ENCODE measurements around the gene NYNRIN. TPM values are rescaled to one million over a fixed set of nuclear protein-coding genes. Genes with fewer than 3 reads are reported as not detected.

NYNRIN gene
- total and polyA plus RNA-seq, 2 donors (not counting 3 experiments of a cell fraction or from before 2014, with no cell fraction given), result 37.2 to 42.8 TPM

DNA sequence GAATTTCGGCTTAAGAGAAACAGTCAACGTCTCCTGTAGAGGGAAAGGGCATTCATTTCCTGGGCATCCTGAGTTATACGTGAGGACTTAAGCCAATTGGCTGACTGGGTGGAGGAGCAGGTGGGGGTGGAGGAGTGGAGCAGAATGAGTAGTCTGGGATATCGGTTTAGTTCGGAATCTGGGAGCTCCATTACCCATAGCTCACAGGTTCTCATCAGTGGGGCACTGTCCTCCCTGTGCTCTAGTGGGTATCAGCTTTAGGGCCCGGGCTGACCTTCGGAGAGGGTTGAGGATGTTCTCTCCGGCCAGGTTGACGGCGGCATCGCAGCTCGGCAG lies 43.1 kb downstream of the NYNRIN start:
- H3K4me3 ChIP-seq (replicated peaks in 1 of 3; ENCODE audit: insufficient read depth in 1 of 3, low read depth in 1 of 3, low read length in 3 of 3), result peak overlapping the region; percentile 40 to 88 (median 74)
- H3K9me3 ChIP-seq (replicated peaks; ENCODE audit: control insufficient read depth, insufficient read depth, low read length), result no peaks in the 10 kb centered on the region
- H3K9ac ChIP-seq (replicated peaks; ENCODE audit: extremely low read depth, insufficient read depth, low read length), result peak overlapping the region; percentile 97
- H3K27me3 ChIP-seq (ENCODE audit: control insufficient read depth in 2 of 2, insufficient read depth in 2 of 2, low read length in 2 of 2), result no peaks in the 10 kb centered on the region
- no peak for DNase-seq (ENCODE audit: low read depth, low spot score)
- ChIA-PET CTCF (interaction anchor here (1.1 to 2.2 kb wide), 6 partner anchors 10 to 145 kb away, joined by 3 to 31 read pairs (median 8); no protein-coding TSS in a partner anchor), POLR2A (interaction anchor here (0.5 to 1.5 kb wide), 4 partner anchors 10 to 354 kb away, joined by 3 to 5 read pairs (median 4); partner anchors contain the start of genes CBLN3 and KHNYN)
- H3K27ac ChIP-seq (ENCODE audit: insufficient read depth, low read depth, low read length), result peak overlapping the region; percentile 98
- H3K9me1 ChIP-seq (replicated peaks; ENCODE audit: control insufficient read depth, extremely low read depth, insufficient read depth, low read length), result no peaks in the 10 kb centered on the region
- intact Hi-C loops (cut with micrococcal nuclease), result loop anchor here (10.0 kb wide), 1 partner anchor 953 kb away; no protein-coding TSS in a partner anchor
- peaks cover 7 to 23% of the 10 kb centered on the region in 2 experiments for H3K36me3 ChIP-seq (ENCODE audit: control insufficient read depth in 2 of 2, extremely low read depth in 1 of 2, insufficient read depth in 2 of 2, low read length in 2 of 2)
- peaks cover 30% of the 10 kb centered on the region for H3K4me1 ChIP-seq (ENCODE audit: control insufficient read depth, extremely low read depth, insufficient read depth, low read length)
- peak overlapping the region; percentile 76 for H3K4me2 ChIP-seq (ENCODE audit: insufficient read depth, low read length)
- no TSS peak for BruUV-seq (replicated peaks)
- FAIRE-seq, result no peak
- peak overlapping the region; percentile 35 for H2AFZ ChIP-seq (ENCODE audit: low read depth, low read length)
- dilution Hi-C loops (cut with MboI; ENCODE audit: extremely low pct_ligation_motif_present, low sequenced_read_pairs), result no loop called here
- H4K20me1 ChIP-seq (replicated peaks; ENCODE audit: control insufficient read depth, extremely low read depth, insufficient read depth, low read length), result no peaks in the 10 kb centered on the region
- H3K79me2 ChIP-seq (ENCODE audit: control insufficient read depth, insufficient read depth, low read length), result peaks cover 2% of the 10 kb centered on the region
- TF ChIP-seq FOS (IDR thresholded peaks at IDR 0.05; ENCODE audit: borderline replicate concordance, insufficient read depth, low read length), result no peak
- TF ChIP-seq, protein P1, sequence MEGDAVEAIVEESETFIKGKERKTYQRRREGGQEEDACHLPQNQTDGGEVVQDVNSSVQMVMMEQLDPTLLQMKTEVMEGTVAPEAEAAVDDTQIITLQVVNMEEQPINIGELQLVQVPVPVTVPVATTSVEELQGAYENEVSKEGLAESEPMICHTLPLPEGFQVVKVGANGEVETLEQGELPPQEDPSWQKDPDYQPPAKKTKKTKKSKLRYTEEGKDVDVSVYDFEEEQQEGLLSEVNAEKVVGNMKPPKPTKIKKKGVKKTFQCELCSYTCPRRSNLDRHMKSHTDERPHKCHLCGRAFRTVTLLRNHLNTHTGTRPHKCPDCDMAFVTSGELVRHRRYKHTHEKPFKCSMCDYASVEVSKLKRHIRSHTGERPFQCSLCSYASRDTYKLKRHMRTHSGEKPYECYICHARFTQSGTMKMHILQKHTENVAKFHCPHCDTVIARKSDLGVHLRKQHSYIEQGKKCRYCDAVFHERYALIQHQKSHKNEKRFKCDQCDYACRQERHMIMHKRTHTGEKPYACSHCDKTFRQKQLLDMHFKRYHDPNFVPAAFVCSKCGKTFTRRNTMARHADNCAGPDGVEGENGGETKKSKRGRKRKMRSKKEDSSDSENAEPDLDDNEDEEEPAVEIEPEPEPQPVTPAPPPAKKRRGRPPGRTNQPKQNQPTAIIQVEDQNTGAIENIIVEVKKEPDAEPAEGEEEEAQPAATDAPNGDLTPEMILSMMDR (IDR thresholded peaks at IDR 0.05; ENCODE audit: extremely low read depth in 1 of 2, insufficient read depth in 1 of 2, low read depth in 1 of 2, low read length in 2 of 2), result no peak
- no peak for TF ChIP-seq JUN (IDR thresholded peaks at IDR 0.05; ENCODE audit: borderline replicate concordance, insufficient read depth, insufficient read length, low read depth)
- TF ChIP-seq MAX (IDR thresholded peaks at IDR 0.05; ENCODE audit: insufficient read depth, insufficient read length), result no peak
- TF ChIP-seq MYC (IDR thresholded peaks at IDR 0.05; ENCODE audit: low read depth, low read length), result no peak
- no peak for TF ChIP-seq POLR2AphosphoS5 (IDR thresholded peaks at IDR 0.05; ENCODE audit: insufficient read depth, low read depth, low read length)
- TF ChIP-seq EZH2 (IDR thresholded peaks at IDR 0.05; ENCODE audit: borderline replicate concordance, low read depth, low read length, severe bottlenecking), result no peak
- no peak for TF ChIP-seq GATA2 (IDR thresholded peaks at IDR 0.05; ENCODE audit: insufficient read depth, insufficient read length, low read depth, low read length)
- no peak for TF ChIP-seq POLR2A (IDR thresholded peaks at IDR 0.05; ENCODE audit: low read depth, low read length)

Data from endothelial cell of umbilical vein (primary cell).